ENCODE data around the gene SULT2B1.
"Not testable (repeated sequence)": the region's sequence is repeated elsewhere in the genome, so short reads cannot be mapped to it uniquely, and the experiment has no call there.

SULT2B1 gene

DNA sequence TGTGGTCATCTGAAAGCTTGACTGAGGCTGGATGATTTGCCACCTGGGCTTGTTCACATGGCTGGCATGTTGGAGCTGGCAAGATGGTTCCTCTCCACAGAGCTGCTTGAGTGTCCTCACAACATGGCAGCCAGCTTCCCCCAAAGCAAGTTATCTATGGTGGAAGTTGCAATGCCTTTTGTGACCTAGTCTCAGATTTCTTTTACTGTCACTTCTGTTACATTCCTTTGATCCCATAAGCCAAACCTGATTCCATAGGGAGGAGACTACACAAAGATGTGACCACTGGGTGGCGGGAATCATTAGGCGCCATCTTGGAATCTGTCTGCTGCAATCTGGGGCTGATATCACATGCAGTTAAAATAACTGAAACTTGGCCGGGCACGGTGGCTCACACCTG lies 22.8 kb upstream of the SULT2B1 start:
- no CpG with 5 or more reads among the region's 4 CpGs for WGBS (ENCODE audit: insufficient coverage, insufficient read length)
- Histone ChIP-seq H3K4me1 (ENCODE audit: control insufficient read depth, insufficient read depth, low read length) (no peaks in the 10 kb centered on the region), H3K27ac (ENCODE audit: low read length) (no peak overlapping the region), H3K27me3 (ENCODE audit: control insufficient read depth, insufficient read depth, low read length) (no peaks in the 10 kb centered on the region), H3K4me3 (ENCODE audit: low read length) (no peak overlapping the region), H3K9me3 (ENCODE audit: control insufficient read depth, insufficient read depth, low read length) (no peaks in the 10 kb centered on the region; the same call in 1 of the 2 replicates), H3K36me3 (ENCODE audit: control insufficient read depth, insufficient read depth, low read length) (no peaks in the 10 kb centered on the region)
- DNase-seq (ENCODE audit: low read depth, low spot score), result no peak

DNA sequence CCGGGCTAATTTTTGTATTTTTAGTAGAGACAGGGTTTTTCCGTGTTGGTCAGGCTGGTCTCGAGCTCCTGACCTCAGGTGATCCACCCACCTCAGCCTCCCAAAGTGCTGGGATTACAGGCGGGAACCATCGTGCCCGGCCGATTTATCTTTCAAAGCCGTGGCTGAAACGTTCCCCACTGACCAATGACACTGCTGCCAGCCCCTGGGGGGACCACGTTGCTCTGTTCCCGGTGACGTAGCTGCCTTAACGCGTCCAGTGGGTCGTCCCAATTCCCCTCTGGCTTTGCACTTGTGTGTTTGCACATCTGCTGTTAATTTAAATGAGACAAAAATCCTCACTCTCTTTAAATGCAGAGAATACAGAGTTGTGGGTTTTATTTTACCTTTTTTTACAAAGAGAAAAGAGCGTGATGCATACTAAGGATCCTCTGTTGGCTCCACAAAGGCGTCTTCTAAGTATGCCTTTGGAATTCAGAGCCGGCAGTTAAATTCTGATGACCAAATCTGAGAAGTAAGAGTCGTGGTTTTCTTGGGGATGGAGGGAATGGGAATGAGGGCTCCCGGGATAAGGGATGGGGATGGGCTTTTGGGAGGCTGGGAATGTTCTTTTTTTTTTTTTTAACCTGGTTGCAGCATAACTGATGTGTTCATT lies 21.8 kb upstream of the SULT2B1 start:
- Histone ChIP-seq H3K4me1 (ENCODE audit: control insufficient read depth, insufficient read depth, low read length) (no peaks in the 10 kb centered on the region), H3K36me3 (ENCODE audit: control insufficient read depth, insufficient read depth, low read length) (no peaks in the 10 kb centered on the region), H3K27me3 (ENCODE audit: control insufficient read depth, insufficient read depth, low read length) (no peaks in the 10 kb centered on the region), H3K9me3 (ENCODE audit: control insufficient read depth, insufficient read depth, low read length) (no peaks in the 10 kb centered on the region; the same call in 1 of the 2 replicates), H3K27ac (ENCODE audit: low read length) (no peak overlapping the region), H3K4me3 (ENCODE audit: low read length) (no peak overlapping the region)
- WGBS (ENCODE audit: insufficient coverage, insufficient read length), result no CpG with 5 or more reads among the region's 20 CpGs
- no peak for DNase-seq (ENCODE audit: low read depth, low spot score)

DNA sequence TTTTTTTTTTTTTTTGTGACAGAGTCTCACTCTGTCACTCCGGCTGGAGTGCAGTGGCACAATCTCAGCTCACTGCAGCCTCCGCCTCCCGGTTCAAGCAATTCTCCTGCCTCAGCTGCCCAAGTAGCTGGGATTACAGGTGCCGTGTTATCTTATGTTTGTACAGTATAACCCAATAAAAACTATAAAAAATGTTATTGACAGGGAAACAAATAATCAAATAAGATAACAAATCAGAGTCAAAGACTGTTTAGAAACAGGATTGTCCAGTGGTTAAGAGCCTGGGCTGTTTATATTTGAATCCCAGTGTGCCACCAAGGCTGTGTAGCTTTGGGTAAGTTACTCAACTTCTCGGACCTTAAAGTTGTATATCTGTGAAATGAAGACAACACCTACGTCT lies 21.2 kb upstream of the SULT2B1 start:
- DNase-seq (ENCODE audit: low read depth, low spot score), result no peak
- H3K9me3 ChIP-seq (ENCODE audit: control insufficient read depth, insufficient read depth, low read length), result no peaks in the 10 kb centered on the region; the same call in 1 of the 2 replicates
- H3K4me1 ChIP-seq (ENCODE audit: control insufficient read depth, insufficient read depth, low read length), result no peaks in the 10 kb centered on the region
- no peaks in the 10 kb centered on the region for H3K27me3 ChIP-seq (ENCODE audit: control insufficient read depth, insufficient read depth, low read length)
- H3K27ac ChIP-seq (ENCODE audit: low read length), result no peak overlapping the region
- no peak overlapping the region for H3K4me3 ChIP-seq (ENCODE audit: low read length)
- WGBS (ENCODE audit: insufficient coverage, insufficient read length), result no CpG with 5 or more reads among the region's 6 CpGs
- H3K36me3 ChIP-seq (ENCODE audit: control insufficient read depth, insufficient read depth, low read length), result no peaks in the 10 kb centered on the region

DNA sequence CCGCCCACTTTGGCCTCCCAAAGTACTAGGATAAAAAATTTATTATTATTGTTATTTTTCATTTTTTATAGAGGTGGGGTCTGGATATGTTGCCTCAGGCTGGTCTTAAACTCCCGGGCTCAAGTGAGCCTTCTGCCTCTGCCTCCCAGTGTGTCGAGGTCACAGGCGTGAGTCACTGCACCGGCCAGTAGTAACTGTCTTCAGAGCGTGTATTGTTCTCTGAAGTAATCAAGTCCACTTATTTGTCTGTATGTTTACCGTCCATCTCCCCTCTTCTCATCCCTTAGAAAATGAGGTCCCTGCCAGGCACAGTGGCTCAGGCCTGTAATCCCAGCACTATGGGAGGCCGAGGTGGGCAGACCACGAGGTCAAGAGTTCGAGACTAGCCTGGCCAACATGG lies 18.2 kb upstream of the SULT2B1 start:
- Histone ChIP-seq H3K36me3 (ENCODE audit: control insufficient read depth, insufficient read depth, low read length) (no peaks in the 10 kb centered on the region), H3K27ac (ENCODE audit: low read length) (no peak overlapping the region), H3K9me3 (ENCODE audit: control insufficient read depth, insufficient read depth, low read length) (no peaks in the 10 kb centered on the region; the same call in 1 of the 2 replicates), H3K4me1 (ENCODE audit: control insufficient read depth, insufficient read depth, low read length) (no peaks in the 10 kb centered on the region), H3K4me3 (ENCODE audit: low read length) (no peak overlapping the region), H3K27me3 (ENCODE audit: control insufficient read depth, insufficient read depth, low read length) (no peaks in the 10 kb centered on the region)
- WGBS (ENCODE audit: insufficient coverage, insufficient read length), result no CpG with 5 or more reads among the region's 10 CpGs
- no peak for DNase-seq (ENCODE audit: low read depth, low spot score)

DNA sequence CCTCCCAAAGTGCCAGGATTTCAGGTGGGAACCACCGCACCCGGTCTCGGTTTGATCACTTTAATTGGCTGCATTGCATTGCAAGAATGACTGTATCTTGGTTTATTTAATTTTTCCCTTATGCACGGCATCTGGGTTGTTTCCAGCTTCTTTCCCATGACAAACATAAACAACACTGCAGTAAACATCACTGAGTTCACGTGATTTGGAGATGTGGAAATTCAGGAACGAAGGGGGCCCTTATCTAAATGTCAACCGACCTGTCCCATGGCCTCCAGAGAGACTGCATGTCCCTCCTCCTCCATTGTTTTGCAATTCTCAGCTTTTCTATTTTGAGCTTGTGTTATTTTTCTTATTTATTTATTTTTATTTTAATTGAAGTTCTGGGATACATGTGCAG lies 14.4 kb upstream of the SULT2B1 start:
- DNase-seq (ENCODE audit: low read depth, low spot score), result no peak
- no peak overlapping the region for H3K4me3 ChIP-seq (ENCODE audit: low read length)
- no peaks in the 10 kb centered on the region for H3K36me3 ChIP-seq (ENCODE audit: control insufficient read depth, insufficient read depth, low read length)
- no CpG with 5 or more reads among the region's 7 CpGs for WGBS (ENCODE audit: insufficient coverage, insufficient read length)
- no peaks in the 10 kb centered on the region for H3K9me3 ChIP-seq (ENCODE audit: control insufficient read depth, insufficient read depth, low read length)
- H3K27ac ChIP-seq (ENCODE audit: low read length), result no peak overlapping the region
- H3K27me3 ChIP-seq (ENCODE audit: control insufficient read depth, insufficient read depth, low read length), result no peaks in the 10 kb centered on the region
- no peaks in the 10 kb centered on the region for H3K4me1 ChIP-seq (ENCODE audit: control insufficient read depth, insufficient read depth, low read length)

DNA sequence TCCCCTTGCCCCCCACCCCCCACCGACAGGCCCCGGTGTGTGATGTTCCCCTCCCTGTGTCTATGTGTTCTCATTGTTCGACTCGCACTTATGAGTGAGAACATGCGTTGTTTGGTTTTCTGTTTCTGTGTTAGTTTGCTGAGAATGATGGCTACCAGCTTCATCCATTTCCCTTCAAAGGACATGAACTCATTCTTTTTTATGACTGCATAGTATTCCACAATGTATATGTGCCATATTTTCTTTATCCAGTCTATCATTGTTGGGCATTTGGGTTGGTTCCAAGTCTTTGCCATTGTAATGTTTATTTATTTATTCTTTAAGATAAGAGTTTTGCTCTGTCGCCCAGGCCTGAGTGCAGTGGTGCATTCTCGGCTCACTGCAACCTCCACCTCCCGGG lies 13.9 kb upstream of the SULT2B1 start:
- not testable (repeated sequence) for H3K27ac ChIP-seq (ENCODE audit: low read length); H3K4me3 ChIP-seq (ENCODE audit: low read length); DNase-seq (ENCODE audit: low read depth, low spot score); H3K9me3 ChIP-seq (ENCODE audit: control insufficient read depth, insufficient read depth, low read length); H3K27me3 ChIP-seq (ENCODE audit: control insufficient read depth, insufficient read depth, low read length); H3K4me1 ChIP-seq (ENCODE audit: control insufficient read depth, insufficient read depth, low read length); H3K36me3 ChIP-seq (ENCODE audit: control insufficient read depth, insufficient read depth, low read length)
- WGBS (ENCODE audit: insufficient coverage, insufficient read length), result no CpG with 5 or more reads among the region's 8 CpGs

DNA sequence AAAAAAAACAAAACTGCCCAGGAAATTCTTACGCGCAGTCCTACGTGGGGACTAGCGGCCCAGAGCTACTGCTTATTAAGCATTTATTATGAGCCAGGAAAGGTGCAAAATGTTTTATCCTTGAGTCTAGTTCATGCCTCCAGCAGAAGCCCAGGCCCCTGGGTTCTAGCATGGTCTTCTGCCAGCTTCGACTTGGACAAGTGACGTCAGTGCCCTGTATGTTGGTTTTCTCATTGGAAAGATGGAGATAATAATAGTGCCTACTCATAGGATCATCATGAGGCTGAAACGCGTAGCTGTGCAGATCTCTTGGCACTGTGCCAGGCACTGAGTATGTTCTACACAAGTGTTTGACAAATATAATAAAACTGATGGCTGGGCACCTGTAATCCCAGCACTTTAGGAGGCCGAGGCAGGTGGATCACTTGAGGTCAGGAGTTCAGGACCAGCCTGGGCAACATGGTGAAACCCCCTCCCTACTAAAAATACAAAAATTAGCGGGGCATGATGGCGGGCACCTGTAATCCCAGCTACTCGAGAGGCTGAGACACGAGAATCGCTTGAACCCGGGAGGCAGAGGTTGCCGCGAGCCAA lies 12.4 kb upstream of the SULT2B1 start:
- no CpG with 5 or more reads among the region's 17 CpGs for WGBS (ENCODE audit: insufficient coverage, insufficient read length)
- H3K4me3 ChIP-seq (ENCODE audit: low read length), result no peak overlapping the region
- H3K4me1 ChIP-seq (ENCODE audit: control insufficient read depth, insufficient read depth, low read length), result peaks cover 6% of the 10 kb centered on the region
- H3K27me3 ChIP-seq (ENCODE audit: control insufficient read depth, insufficient read depth, low read length), result no peaks in the 10 kb centered on the region
- no peak overlapping the region for H3K27ac ChIP-seq (ENCODE audit: low read length)
- H3K36me3 ChIP-seq (ENCODE audit: control insufficient read depth, insufficient read depth, low read length), result no peaks in the 10 kb centered on the region
- H3K9me3 ChIP-seq (ENCODE audit: control insufficient read depth, insufficient read depth, low read length), result no peaks in the 10 kb centered on the region
- DNase-seq (ENCODE audit: low read depth, low spot score), result no peak

DNA sequence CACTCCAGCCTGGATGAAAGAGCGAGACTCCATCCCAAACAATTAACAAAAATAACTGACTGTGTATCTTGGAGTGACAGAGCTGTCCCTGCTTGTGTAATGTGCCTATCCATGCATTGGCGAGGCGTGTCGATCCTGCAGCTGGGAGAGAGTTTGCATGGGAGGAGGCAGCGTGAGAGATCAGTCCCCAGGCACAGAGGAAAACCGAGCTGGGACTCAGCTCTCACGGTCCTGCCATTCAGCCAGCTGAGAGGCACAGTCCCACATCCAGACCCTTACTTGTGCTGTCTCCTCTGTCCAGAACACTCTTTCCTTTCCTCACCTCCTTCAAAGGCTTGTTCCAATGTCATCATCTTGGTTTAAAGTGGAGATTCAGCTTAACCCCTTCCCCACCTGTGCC lies 11.9 kb upstream of the SULT2B1 start:
- H3K36me3 ChIP-seq (ENCODE audit: control insufficient read depth, insufficient read depth, low read length), result no peaks in the 10 kb centered on the region
- H3K4me1 ChIP-seq (ENCODE audit: control insufficient read depth, insufficient read depth, low read length), result peaks cover 8% of the 10 kb centered on the region
- WGBS (ENCODE audit: insufficient coverage, insufficient read length), result no CpG with 5 or more reads among the region's 7 CpGs
- no peak overlapping the region for H3K27ac ChIP-seq (ENCODE audit: low read length)
- H3K9me3 ChIP-seq (ENCODE audit: control insufficient read depth, insufficient read depth, low read length), result no peaks in the 10 kb centered on the region
- no peaks in the 10 kb centered on the region for H3K27me3 ChIP-seq (ENCODE audit: control insufficient read depth, insufficient read depth, low read length)
- H3K4me3 ChIP-seq (ENCODE audit: low read length), result no peak overlapping the region
- no peak for DNase-seq (ENCODE audit: low read depth, low spot score)

DNA sequence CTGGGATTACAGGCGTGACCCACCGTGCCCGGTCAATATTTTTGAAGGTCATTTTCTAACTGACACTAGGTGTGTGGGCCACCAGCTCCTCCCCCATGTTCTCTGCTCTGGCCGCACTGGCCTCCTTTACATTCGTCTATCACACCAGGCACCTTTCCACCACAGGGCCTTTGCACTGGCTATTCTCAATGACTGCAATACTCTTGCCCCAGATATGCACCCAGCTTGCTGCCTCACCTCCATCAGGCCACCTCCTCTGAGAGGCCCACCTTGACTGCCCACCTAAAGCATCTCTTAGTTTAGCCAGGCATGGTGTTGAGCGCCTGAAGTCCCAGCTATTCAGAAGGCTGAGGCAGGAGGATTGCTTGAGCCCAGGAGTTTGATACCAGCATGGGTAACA lies 10.2 kb upstream of the SULT2B1 start:
- WGBS (ENCODE audit: insufficient coverage, insufficient read length), result no CpG with 5 or more reads among the region's 6 CpGs
- no peak overlapping the region for H3K27ac ChIP-seq (ENCODE audit: low read length)
- no peaks in the 10 kb centered on the region for H3K9me3 ChIP-seq (ENCODE audit: control insufficient read depth, insufficient read depth, low read length)
- H3K36me3 ChIP-seq (ENCODE audit: control insufficient read depth, insufficient read depth, low read length), result no peaks in the 10 kb centered on the region
- no peaks in the 10 kb centered on the region for H3K27me3 ChIP-seq (ENCODE audit: control insufficient read depth, insufficient read depth, low read length)
- no peak for DNase-seq (ENCODE audit: low read depth, low spot score)
- peaks cover 9% of the 10 kb centered on the region for H3K4me1 ChIP-seq (ENCODE audit: control insufficient read depth, insufficient read depth, low read length)
- no peak overlapping the region for H3K4me3 ChIP-seq (ENCODE audit: low read length)

DNA sequence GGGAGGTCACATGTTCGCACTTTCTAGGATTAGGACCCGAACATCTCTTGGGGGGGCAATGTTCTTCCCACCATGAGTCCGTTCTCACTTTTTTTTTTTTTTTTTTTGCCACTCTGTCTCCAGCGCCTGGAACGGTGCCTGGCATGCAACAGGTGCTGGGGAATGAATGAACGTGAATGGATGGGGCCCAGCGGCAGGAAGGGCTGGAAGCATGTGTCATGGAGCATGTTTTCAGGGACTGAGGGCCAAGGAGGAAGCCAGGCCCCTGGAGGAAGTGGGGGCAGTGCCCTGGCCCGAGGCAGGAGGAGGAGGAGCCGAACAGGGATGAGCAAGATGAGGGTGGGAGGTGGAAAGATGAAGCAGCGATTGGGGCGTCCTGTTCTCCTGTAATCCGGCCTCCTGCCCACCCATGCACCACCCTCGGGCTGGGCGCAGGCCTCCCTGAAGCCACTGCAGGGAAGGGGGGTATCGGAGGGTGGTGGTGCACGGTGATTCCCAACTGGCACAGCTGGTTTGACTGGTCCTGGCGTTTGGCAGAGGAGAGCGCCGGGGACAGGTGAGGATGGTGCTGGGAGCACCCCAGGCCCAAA lies 8.8 kb upstream of the SULT2B1 start:
- no peaks in the 10 kb centered on the region for H3K36me3 ChIP-seq (ENCODE audit: control insufficient read depth, insufficient read depth, low read length)
- no CpG with 5 or more reads among the region's 19 CpGs for WGBS (ENCODE audit: insufficient coverage, insufficient read length)
- no peaks in the 10 kb centered on the region for H3K27me3 ChIP-seq (ENCODE audit: control insufficient read depth, insufficient read depth, low read length)
- DNase-seq (ENCODE audit: low read depth, low spot score), result no peak
- H3K27ac ChIP-seq (ENCODE audit: low read length), result no peak overlapping the region
- H3K4me3 ChIP-seq (ENCODE audit: low read length), result no peak overlapping the region
- H3K4me1 ChIP-seq (ENCODE audit: control insufficient read depth, insufficient read depth, low read length), result peaks cover 9% of the 10 kb centered on the region
- no peaks in the 10 kb centered on the region for H3K9me3 ChIP-seq (ENCODE audit: control insufficient read depth, insufficient read depth, low read length)

Measured in iPS DF 6.9 (cell line).